ENCODE results near the gene NEU2.

DNA sequence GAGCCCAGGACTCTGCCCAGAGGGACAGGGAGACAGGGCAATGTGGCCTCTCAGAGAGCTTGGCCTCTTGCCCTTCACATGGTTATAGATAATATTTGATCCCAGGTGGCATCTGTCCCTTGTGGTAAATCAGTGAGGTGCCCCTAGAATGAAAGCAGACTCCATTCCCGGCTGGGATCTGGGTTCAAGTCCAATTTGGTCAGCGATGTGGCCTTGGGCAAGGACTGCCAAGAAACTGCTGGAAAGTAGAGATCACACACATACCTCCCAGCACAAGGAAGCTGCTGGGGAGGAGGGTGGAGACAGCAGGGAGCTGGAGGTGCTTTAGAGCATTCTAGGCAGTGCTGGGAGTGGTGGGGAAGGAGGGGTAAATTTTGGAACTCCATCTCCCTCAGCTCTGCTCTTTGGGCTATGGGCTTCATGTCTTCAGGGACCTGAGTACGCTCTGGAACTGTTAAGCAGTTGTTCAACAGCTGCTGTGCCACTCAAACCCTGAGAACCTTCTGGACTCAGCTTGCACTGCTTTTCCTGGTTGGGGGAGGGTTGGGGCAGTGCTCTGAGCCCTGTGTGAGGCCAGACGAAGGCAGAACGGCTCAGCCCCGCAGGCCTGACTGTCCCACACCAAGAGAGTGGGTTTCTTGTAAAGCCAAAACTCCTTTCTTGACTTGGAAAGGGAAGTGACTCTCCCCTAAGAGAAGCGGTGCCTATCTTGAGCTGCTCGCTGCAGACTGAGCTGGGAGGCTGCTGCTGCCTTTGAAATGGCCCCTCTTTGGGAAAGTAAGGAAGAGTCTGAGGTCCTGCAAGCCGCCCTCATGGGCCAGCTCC, 50.7 kb downstream of the NEU2 start:
- TF ChIP-seq TAF1 (IDR thresholded peaks at IDR 0.05; ENCODE audit: borderline replicate concordance, insufficient read depth, low read length) (no peak), POLR2AphosphoS5 (IDR thresholded peaks at IDR 0.05; ENCODE audit: low read depth, low read length) (no peak), SIN3A (IDR thresholded peaks at IDR 0.05; ENCODE audit: borderline replicate concordance, insufficient read depth, low read length) (no peak), FOXP2 (optimal IDR thresholded peaks at IDR 0.05; ENCODE audit: borderline replicate concordance, extremely low read depth, extremely low read length, insufficient read depth) (no peak)
- TF ChIP-seq, protein P1, sequence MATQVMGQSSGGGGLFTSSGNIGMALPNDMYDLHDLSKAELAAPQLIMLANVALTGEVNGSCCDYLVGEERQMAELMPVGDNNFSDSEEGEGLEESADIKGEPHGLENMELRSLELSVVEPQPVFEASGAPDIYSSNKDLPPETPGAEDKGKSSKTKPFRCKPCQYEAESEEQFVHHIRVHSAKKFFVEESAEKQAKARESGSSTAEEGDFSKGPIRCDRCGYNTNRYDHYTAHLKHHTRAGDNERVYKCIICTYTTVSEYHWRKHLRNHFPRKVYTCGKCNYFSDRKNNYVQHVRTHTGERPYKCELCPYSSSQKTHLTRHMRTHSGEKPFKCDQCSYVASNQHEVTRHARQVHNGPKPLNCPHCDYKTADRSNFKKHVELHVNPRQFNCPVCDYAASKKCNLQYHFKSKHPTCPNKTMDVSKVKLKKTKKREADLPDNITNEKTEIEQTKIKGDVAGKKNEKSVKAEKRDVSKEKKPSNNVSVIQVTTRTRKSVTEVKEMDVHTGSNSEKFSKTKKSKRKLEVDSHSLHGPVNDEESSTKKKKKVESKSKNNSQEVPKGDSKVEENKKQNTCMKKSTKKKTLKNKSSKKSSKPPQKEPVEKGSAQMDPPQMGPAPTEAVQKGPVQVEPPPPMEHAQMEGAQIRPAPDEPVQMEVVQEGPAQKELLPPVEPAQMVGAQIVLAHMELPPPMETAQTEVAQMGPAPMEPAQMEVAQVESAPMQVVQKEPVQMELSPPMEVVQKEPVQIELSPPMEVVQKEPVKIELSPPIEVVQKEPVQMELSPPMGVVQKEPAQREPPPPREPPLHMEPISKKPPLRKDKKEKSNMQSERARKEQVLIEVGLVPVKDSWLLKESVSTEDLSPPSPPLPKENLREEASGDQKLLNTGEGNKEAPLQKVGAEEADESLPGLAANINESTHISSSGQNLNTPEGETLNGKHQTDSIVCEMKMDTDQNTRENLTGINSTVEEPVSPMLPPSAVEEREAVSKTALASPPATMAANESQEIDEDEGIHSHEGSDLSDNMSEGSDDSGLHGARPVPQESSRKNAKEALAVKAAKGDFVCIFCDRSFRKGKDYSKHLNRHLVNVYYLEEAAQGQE (IDR thresholded peaks at IDR 0.05; ENCODE audit: insufficient read depth in 1 of 2, low read depth in 2 of 2, low read length in 2 of 2), result no peak
